Activated T-cell treated with anti-CD3 and anti-CD28 coated beads, Interleukin-2, amount 50 U/mL, for 24 hours (primary cell): ENCODE data around the gene USP7.
"Not testable (repeated sequence)": the region's sequence is repeated elsewhere in the genome, so short reads cannot be mapped to it uniquely, and the experiment has no call there.

ENCODE experiments used
- DNase-seq: peaks from one replicate; pipeline ENCODE4 v3.0.0-alpha.2; 2020
- H3K27ac Mint-ChIP-seq: 2 replicates; pipeline ENCODE4 v1.8.0; 2020; ENCODE audit warnings: mild to moderate bottlenecking, mixed read lengths
- H3K27me3 Mint-ChIP-seq: 2 replicates; pipeline ENCODE4 v1.8.0; 2020; ENCODE audit warnings: mixed read lengths
- H3K36me3 Mint-ChIP-seq: 2 replicates; pipeline ENCODE4 v1.8.0; 2020; ENCODE audit warnings: low read depth, mixed read lengths
- H3K4me1 Mint-ChIP-seq: 2 replicates; pipeline ENCODE4 v1.8.0; 2020; ENCODE audit warnings: low read depth, mixed read lengths
- H3K4me3 Mint-ChIP-seq: 2 replicates; pipeline ENCODE4 v1.8.0; 2020; ENCODE audit warnings: mild to moderate bottlenecking, moderate library complexity, mixed read lengths
- H3K9me3 Mint-ChIP-seq: 2 replicates; pipeline ENCODE4 v1.8.0; 2020; ENCODE audit warnings: mixed read lengths

The USP7 gene

DNA sequence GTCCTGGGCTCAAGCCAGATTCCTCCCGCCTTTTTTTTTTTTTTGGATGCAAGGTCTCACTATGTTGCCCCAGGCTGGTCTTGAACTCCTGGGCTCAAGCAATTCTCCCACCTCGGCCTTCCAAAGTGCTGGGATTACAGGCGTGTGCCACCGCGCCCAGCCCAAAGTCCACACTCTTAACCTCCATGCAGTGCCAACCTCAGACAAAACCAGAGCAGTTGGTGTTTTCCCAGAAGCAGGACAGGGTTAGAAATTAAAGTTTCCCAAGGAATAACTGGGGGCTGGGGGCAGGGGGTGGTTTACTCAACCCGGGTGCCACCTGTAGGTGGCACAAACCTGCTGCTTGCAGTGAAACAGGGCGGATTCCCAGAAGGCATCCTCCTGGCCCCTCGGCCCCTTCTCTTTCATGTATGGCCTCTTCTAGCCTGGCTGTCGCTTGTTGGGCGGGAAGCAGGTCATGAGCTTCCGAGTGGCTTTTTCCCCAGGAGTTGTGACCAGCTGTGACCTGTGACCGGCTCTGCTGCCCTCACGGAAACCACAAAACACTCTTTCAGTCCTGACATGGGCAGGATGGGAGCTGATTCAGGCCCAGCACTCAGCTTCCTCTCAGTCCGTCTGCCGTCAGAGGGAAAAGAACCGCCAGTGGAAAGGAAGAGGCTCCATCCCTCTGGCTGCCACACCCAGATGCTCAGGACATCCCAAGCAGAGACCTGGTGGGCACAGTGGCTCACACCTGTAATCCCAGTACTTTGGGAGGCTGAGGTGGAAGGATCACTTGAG, 25.6 kb upstream of the USP7 start:
- Mint-ChIP-seq H3K36me3 (no peaks in the 10 kb centered on the region), H3K27me3 (no peaks in the 10 kb centered on the region), H3K4me3 (no peak overlapping the region), H3K4me1 (no peaks in the 10 kb centered on the region), H3K9me3 (no peaks in the 10 kb centered on the region), H3K27ac (no peak overlapping the region)
- no peak for DNase-seq

- H3K4me1 Mint-ChIP-seq = no peaks in the 10 kb centered on the region
- DNase-seq = no peak
- H3K4me3 Mint-ChIP-seq = no peak overlapping the region
- no peaks in the 10 kb centered on the region for H3K36me3 Mint-ChIP-seq
- H3K27me3 Mint-ChIP-seq = no peaks in the 10 kb centered on the region
- no peaks in the 10 kb centered on the region for H3K9me3 Mint-ChIP-seq
- H3K27ac Mint-ChIP-seq = no peak overlapping the region
These were observed 23.1 kb upstream of the USP7 start for GRCh38 chr16:8986818-8987191.

DNA sequence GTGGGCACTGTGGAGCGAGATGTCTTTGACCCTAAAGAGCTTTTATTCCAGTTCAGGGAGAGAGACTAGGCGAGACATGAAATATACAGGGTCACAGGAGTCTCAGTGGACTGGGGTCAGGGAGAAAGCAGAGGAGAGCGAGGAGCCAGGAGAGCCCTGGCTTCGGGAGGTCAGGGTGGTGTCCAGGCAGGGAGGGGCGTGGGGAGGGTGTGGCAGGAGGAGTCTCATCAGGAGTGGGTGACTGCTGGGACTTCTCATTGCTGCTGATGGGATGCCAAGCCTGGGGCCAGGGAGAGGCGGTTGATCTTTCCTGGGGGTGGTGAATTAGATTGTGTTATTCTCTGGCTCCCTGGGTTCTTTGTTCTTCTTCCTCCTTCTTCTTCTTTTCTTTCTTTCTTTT, 22.4 kb upstream of the USP7 start:
- DNase-seq = no peak
- Mint-ChIP-seq H3K4me3 (no peak overlapping the region), H3K4me1 (no peaks in the 10 kb centered on the region), H3K36me3 (no peaks in the 10 kb centered on the region), H3K9me3 (no peaks in the 10 kb centered on the region), H3K27ac (no peak overlapping the region), H3K27me3 (no peaks in the 10 kb centered on the region)

GRCh38 chr16:8982816-8983215, 19.1 kb upstream of the USP7 start:
- no peak overlapping the region for H3K4me3 Mint-ChIP-seq
- DNase-seq = no peak
- no peak overlapping the region for H3K27ac Mint-ChIP-seq
- H3K27me3 Mint-ChIP-seq = no peaks in the 10 kb centered on the region
- no peaks in the 10 kb centered on the region for H3K36me3 Mint-ChIP-seq
- no peaks in the 10 kb centered on the region for H3K9me3 Mint-ChIP-seq
- no peaks in the 10 kb centered on the region for H3K4me1 Mint-ChIP-seq

- not testable (repeated sequence) for H3K27me3 Mint-ChIP-seq, H3K36me3 Mint-ChIP-seq, H3K4me3 Mint-ChIP-seq, H3K4me1 Mint-ChIP-seq, DNase-seq, H3K9me3 Mint-ChIP-seq, H3K27ac Mint-ChIP-seq
These were observed 18.2 kb upstream of the USP7 start for GRCh38 chr16:8981901-8982300.

DNA sequence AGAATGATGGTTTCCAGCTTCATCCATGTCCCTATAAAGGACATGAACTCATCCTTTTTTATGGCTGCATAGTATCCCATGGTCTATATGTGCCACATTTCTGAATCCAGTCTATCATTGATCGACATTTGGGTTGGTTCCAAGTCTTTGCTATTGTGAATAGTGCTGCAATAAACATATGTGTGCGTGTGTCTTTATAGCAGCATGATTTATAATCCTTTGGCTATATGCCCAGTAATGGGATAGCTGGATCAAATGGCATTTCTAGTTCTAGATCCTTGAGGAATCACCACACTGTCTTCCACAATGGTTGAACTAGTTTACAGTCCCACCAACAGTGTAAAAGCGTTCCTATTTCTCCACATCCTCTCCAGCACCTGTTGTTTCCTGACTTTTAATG, 12.5 kb upstream of the USP7 start:
- H3K4me3 Mint-ChIP-seq, H3K27ac Mint-ChIP-seq, H3K9me3 Mint-ChIP-seq, H3K36me3 Mint-ChIP-seq, H3K4me1 Mint-ChIP-seq, H3K27me3 Mint-ChIP-seq, DNase-seq: not testable (repeated sequence)

DNA sequence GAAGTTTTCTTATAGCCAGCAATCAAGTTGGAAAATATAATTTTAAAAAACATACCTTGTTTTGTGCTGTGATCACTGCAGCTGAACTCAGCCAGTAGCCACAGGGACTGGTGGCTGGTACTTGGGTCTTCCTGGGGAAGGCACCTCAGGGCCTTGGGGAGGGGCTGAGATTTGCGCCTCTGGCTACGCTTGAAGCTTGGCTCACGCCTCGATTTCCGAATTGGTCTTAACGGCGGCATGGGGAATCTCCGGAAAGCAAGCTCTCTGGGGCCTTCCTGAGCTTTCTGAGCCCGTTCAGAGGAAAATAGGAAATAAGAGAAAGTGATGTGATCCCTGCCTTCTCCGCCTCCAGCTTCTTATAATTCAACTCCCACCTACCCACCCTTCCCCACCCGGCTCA, 11.3 kb upstream of the USP7 start:
- Mint-ChIP-seq H3K27ac (no peak overlapping the region), H3K27me3 (no peaks in the 10 kb centered on the region)

DNA sequence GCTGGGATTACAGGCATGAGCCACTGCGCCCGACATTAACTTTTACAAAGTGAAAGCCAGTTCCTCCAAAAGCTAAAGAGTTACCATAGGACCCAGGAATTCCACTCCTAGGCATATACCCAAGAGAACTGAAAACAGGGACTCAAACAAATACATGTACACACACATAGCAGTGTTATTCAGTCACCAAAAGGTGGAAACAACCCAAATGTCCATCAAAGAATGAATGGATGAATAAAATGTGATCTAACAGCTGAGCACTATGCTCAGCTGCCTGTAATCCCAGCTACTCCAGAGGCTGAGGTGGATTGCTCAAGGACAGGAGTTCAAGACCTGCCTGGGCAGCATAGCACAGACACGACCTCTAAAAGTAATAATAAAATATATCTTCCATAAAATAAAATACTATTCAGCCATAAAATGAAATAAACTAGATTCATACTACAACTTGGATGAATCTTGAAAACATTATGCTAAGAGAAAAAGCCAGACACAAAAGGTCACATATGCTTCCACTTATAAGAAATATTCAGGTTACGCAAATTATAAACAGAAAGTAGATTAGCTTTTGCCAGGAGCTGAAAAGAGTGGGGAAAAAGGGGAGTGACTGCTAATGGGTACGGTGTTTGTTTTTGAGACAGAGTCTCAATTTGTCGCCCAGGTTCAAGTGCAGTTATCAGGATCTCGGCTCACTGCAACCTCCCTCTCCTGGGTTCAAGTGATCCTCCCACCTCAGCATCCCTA, 9.3 kb upstream of the USP7 start:
- Mint-ChIP-seq H3K4me1 (no peaks in the 10 kb centered on the region), H3K27me3 (no peaks in the 10 kb centered on the region), H3K9me3 (no peaks in the 10 kb centered on the region), H3K36me3 (no peaks in the 10 kb centered on the region), H3K4me3 (no peak overlapping the region), H3K27ac (no peak overlapping the region)
- no peak for DNase-seq

More for the DNA sequence above, 11.3 kb upstream of the USP7 start:
- Mint-ChIP-seq H3K36me3 (no peaks in the 10 kb centered on the region), H3K9me3 (no peaks in the 10 kb centered on the region), H3K4me3 (no peak overlapping the region), H3K4me1 (no peaks in the 10 kb centered on the region)
- DNase-seq = no peak

- H3K27ac Mint-ChIP-seq = no peak overlapping the region
- H3K27me3 Mint-ChIP-seq = peaks cover 6% of the 10 kb centered on the region
- H3K36me3 Mint-ChIP-seq = no peaks in the 10 kb centered on the region
- no peak overlapping the region for H3K4me3 Mint-ChIP-seq
- DNase-seq = no peak
- H3K4me1 Mint-ChIP-seq = no peaks in the 10 kb centered on the region
- H3K9me3 Mint-ChIP-seq = no peaks in the 10 kb centered on the region
These were observed 7.7 kb upstream of the USP7 start for GRCh38 chr16:8971416-8971815.

GRCh38 chr16:8969202-8969897, 5.6 kb upstream of the USP7 start:
- not testable (repeated sequence) for H3K4me3 Mint-ChIP-seq, DNase-seq, H3K9me3 Mint-ChIP-seq, H3K36me3 Mint-ChIP-seq, H3K4me1 Mint-ChIP-seq, H3K27ac Mint-ChIP-seq
- peaks cover 12% of the 10 kb centered on the region for H3K27me3 Mint-ChIP-seq

DNA sequence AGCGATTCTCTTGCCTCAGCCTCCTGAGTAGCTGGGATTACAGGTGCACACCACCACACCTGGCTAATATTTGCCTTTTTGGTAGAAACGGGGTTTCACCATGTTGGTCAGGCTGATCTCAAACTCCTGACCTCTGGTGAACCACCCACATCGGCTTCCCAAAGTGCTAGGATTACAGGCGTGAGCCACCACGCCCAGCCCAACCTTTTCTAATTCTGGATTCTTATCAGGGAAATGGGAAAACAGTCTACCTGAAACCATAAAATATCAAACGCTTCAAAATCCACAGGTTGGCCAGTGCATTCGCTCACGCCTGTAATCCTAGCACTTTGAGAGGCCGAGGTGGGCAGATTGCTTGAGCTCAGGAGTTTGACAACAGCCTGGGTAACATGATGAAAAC, 4.3 kb upstream of the USP7 start:
- not testable (repeated sequence) for H3K4me3 Mint-ChIP-seq, H3K36me3 Mint-ChIP-seq, H3K9me3 Mint-ChIP-seq, DNase-seq, H3K27ac Mint-ChIP-seq, H3K4me1 Mint-ChIP-seq
- peaks cover 12% of the 10 kb centered on the region for H3K27me3 Mint-ChIP-seq

DNA sequence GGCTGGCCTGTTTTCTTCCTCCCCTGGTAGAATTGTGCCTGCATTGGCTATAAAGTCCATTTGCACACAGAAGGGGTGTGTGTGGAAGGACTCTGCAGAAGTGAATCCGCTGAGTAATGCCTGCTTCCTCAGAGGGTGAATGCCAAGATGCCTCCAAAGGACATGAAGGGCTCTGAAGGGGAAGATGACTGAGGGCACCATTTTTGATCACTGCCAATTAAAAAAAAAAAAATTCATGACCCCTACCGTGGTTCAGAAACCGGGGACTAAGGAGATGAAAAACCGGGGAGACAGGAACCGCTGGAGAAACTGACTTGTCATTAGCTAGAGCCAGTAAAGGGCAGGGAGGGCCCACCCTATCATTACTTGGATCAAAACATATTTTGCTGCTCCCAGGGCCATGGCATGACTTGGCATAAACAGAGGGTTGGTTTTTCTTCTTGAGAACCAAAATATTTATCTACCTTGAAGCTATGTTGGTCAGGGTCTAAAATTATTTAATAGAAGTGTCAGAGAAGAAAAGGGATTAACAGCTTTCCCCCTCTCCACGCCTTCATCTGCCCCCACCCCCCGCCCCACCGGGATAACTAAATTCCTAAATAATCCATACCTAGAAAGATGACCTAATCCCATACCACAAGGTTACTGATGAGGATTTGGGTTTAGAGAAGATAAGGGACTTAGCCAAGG, 3.6 kb upstream of the USP7 start:
- Mint-ChIP-seq H3K27ac (no peak overlapping the region), H3K36me3 (peaks cover 3% of the 10 kb centered on the region), H3K9me3 (no peaks in the 10 kb centered on the region), H3K4me1 (peaks cover 6% of the 10 kb centered on the region), H3K27me3 (peaks cover 12% of the 10 kb centered on the region), H3K4me3 (no peak overlapping the region)
- no peak for DNase-seq

DNA sequence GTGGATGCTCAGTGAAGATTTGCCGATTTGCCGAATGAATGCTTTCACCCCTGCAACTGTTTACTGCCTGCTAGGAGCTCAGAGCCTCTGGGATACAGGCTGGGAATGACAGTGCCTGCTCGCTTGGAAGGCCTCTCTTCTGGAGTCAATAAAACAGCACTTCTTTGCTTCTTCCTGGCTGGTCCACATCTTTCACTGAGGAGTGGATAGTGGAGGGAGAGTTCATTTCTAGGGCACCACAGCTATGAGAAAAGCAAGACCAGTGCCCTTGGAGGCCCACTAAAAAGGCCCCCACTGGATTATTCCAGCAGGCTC, 3.1 kb upstream of the USP7 start:
- Mint-ChIP-seq H3K4me1 (peaks cover 11% of the 10 kb centered on the region), H3K36me3 (peaks cover 8% of the 10 kb centered on the region), H3K4me3 (no peak overlapping the region), H3K27me3 (peaks cover 12% of the 10 kb centered on the region), H3K9me3 (no peaks in the 10 kb centered on the region), H3K27ac (no peak overlapping the region)
- DNase-seq = no peak

- Mint-ChIP-seq H3K36me3 (peaks cover 20% of the 10 kb centered on the region), H3K4me1 (peaks cover 34% of the 10 kb centered on the region), H3K27ac (peak overlapping the region; percentile 82), H3K27me3 (peaks cover 12% of the 10 kb centered on the region), H3K4me3 (peak overlapping the region; percentile 74), H3K9me3 (no peaks in the 10 kb centered on the region)
- no peak for DNase-seq
These were observed 756 bp upstream of the USP7 start for GRCh38 chr16:8964462-8964861.
